Transverse colon (tissue), 4 donors: ENCODE results near the gene FKBP14. TPM values are rescaled to one million over a fixed set of nuclear protein-coding genes. Genes with fewer than 3 reads are reported as not detected.

Source experiments
- DNase-seq: peaks from one replicate; pipeline ENCODE4 v3.0.0-alpha.2; 2019
- H3K27ac ChIP-seq, 4 donors: fragments of 200-600 bp; sonication (generic); 2 replicates each; pipeline ENCODE4 v1.5.1; 2016 to 2018; ENCODE audit warnings: inconsistent platforms in 4 of 4
- H3K27me3 ChIP-seq: fragments of 200-600 bp; sonication (generic); 2 replicates; pipeline ENCODE4 v1.5.1; 2017; ENCODE audit warnings: inconsistent platforms
- H3K36me3 ChIP-seq, 4 donors: fragments of 200-600 bp; sonication (generic); 2 replicates each; pipeline ENCODE4 v1.5.1; 2017 to 2019; ENCODE audit warnings: inconsistent platforms in 4 of 4
- H3K4me1 ChIP-seq, 4 donors: fragments of 200-600 bp; sonication (generic); 2 replicates each; pipeline ENCODE4 v1.5.1; 2017 to 2020; ENCODE audit warnings: inconsistent platforms in 4 of 4
- H3K4me3 ChIP-seq, 4 donors: fragments of 200-600 bp; sonication (generic); 1 replicate in 1 of 4; 2 replicates in 3 of 4; pipeline versions ENCODE4 v1.5.1 to v1.6.1; 2017 to 2019; ENCODE audit warnings: inconsistent platforms in 4 of 4
- H3K9me3 ChIP-seq, 2 donors: fragments of 200-600 bp; sonication (generic); 2 replicates each; pipeline ENCODE4 v1.5.1; 2017 to 2019; ENCODE audit warnings: inconsistent platforms in 2 of 2
- EP300 ChIP-seq: sonication (generic); formaldehyde crosslinking; IDR thresholded peaks from one replicate; pipeline ENCODE4 v1.6.1; 2017; ENCODE audit warnings: antibody characterized with exemption, low read depth
- POLR2A ChIP-seq: fragments of 450-650 bp; IDR thresholded peaks from one replicate; pipeline ENCODE4 v1.6.1; 2016; ENCODE audit warnings: antibody characterized with exemption, mild to moderate bottlenecking, moderate library complexity
- POLR2AphosphoS5 ChIP-seq, 3 donors: sonication (generic); formaldehyde crosslinking; IDR thresholded peaks; one replicate each; pipeline ENCODE4 v1.6.1; 2016; ENCODE audit warnings: antibody characterized with exemption in 3 of 3
- WGBS, 2 donors: methylation state at CpG; one replicate each; pipeline ENCODE4 v1.1.5; 2018; ENCODE audit warnings: low coverage in 1 of 2; 5-methylcytosine and 5-hydroxymethylcytosine counted together
- in situ Hi-C, 4 donors: fragments of 200-750 bp; cut with MboI; loops; one replicate each; pipeline versions ENCODE4 v1.15.0 to v1.15.1; 2017; ENCODE audit warnings: low sequenced_read_pairs in 3 of 4, low pct_ligation_motif_present in 1 of 4, low pct_unique_long_range_greater_than_20kb in 1 of 4
- intact Hi-C: fragments of 100-400 bp; cut with DNase I; formaldehyde crosslinking; loops from one replicate; pipeline ENCODE4 v1.15.1; 2023; ENCODE audit warnings: low total_unique reads
- total RNA-seq, 4 donors: library from RNA; depleted of rRNA; stranded (reverse); fragments of >200 nt; gene quantifications; one replicate each; pipeline ENCODE4 v1.1.0, GENCODE V29; 2016
- TF ChIP-seq, protein P1 (sequence below), 5 experiments: fragments of 200-600 bp in 3 of 5; fragments of 450-650 bp in 2 of 5; sonication (generic) in 3 of 5; IDR thresholded peaks; 1 replicate in 2 of 5; 2 replicates in 3 of 5; pipeline ENCODE4 v1.5.1; 2016 to 2017; ENCODE audit warnings: antibody characterized with exemption in 5 of 5, inconsistent platforms in 3 of 5, mild to moderate bottlenecking in 2 of 5, moderate library complexity in 1 of 5

Gene FKBP14
- total RNA-seq, 4 donors from 2014 or later = 0.75 to 12.7 (median 9.6) TPM

DNA sequence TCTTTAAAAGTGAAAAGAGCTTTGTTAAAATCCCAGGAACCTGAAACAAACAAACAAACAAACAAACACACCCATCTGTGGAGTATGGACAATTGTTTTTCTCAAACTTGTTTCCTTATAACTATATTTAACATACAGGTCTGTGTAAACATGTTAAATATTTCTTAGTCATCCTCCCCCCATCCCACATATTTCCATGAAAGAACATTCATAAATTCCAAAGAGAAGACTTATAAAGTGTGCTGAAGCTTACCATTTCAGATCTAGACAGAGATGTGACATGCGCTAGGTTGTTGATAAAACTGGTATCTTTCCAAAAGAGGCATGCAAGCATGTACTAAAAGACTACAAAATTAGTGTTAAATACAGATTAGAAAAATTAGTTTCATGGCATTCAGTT, 6.5 kb downstream of the FKBP14 start:
- in situ Hi-C loops = no loop called here

DNA sequence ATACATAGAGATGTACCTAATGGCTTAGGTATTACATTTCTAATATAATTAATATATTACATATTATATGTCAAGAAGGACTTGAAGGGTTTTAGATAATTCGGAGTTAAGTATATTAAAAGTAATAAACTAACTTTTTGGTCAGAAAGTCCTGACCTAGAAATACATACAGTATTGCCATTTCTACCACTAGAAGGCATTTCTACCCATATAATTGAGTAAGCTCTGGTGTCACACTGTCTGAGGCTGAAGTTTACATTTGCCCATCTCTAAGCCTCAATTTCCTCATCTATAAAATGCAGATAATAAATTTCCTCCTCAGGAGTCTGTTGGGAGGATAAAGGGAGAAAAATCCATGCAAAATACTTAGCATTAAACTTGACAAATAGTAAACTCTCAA, 7.1 kb downstream of the FKBP14 start:
- in situ Hi-C loops (no loop called here), intact Hi-C loops (no loop called here)
- Histone ChIP-seq H3K36me3 (peaks cover 0 to 15% (median 2%) of the 10 kb centered on the region in 4 donors), H3K27ac (no peak overlapping the region), H3K4me1 (peaks cover 0 to 16% (median 4%) of the 10 kb centered on the region in 4 donors), H3K4me3 (no peak overlapping the region), H3K27me3 (no peaks in the 10 kb centered on the region), H3K9me3 (no peaks in the 10 kb centered on the region)
- DNase-seq = no peak
- WGBS, 2 donors = 81 to 95% methylated on average over 1 of the region's 1 CpG
- no peak for TF ChIP-seq POLR2A
- TF ChIP-seq, protein P1, sequence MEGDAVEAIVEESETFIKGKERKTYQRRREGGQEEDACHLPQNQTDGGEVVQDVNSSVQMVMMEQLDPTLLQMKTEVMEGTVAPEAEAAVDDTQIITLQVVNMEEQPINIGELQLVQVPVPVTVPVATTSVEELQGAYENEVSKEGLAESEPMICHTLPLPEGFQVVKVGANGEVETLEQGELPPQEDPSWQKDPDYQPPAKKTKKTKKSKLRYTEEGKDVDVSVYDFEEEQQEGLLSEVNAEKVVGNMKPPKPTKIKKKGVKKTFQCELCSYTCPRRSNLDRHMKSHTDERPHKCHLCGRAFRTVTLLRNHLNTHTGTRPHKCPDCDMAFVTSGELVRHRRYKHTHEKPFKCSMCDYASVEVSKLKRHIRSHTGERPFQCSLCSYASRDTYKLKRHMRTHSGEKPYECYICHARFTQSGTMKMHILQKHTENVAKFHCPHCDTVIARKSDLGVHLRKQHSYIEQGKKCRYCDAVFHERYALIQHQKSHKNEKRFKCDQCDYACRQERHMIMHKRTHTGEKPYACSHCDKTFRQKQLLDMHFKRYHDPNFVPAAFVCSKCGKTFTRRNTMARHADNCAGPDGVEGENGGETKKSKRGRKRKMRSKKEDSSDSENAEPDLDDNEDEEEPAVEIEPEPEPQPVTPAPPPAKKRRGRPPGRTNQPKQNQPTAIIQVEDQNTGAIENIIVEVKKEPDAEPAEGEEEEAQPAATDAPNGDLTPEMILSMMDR (IDR thresholded peaks at IDR 0.05) = no peak
- TF ChIP-seq EP300 = no peak
- no peak for TF ChIP-seq POLR2AphosphoS5 (IDR thresholded peaks at IDR 0.05)

More for the DNA sequence above, 6.5 kb downstream of the FKBP14 start:
- no peak overlapping the region for H3K4me3 ChIP-seq
- no peaks in the 10 kb centered on the region for H3K27me3 ChIP-seq
- peaks cover 0 to 10% (median 2%) of the 10 kb centered on the region in 4 donors for H3K36me3 ChIP-seq
- intact Hi-C loops = no loop called here
- 91 to 96% methylated on average over 1 of the region's 1 CpG for WGBS, 2 donors
- no peaks in the 10 kb centered on the region for H3K9me3 ChIP-seq
- DNase-seq = no peak
- peaks cover 0 to 22% (median 9%) of the 10 kb centered on the region in 4 donors for H3K4me1 ChIP-seq
- no peak overlapping the region for H3K27ac ChIP-seq
- TF ChIP-seq EP300 (no peak), POLR2AphosphoS5 (IDR thresholded peaks at IDR 0.05) (no peak), POLR2A (no peak)

DNA sequence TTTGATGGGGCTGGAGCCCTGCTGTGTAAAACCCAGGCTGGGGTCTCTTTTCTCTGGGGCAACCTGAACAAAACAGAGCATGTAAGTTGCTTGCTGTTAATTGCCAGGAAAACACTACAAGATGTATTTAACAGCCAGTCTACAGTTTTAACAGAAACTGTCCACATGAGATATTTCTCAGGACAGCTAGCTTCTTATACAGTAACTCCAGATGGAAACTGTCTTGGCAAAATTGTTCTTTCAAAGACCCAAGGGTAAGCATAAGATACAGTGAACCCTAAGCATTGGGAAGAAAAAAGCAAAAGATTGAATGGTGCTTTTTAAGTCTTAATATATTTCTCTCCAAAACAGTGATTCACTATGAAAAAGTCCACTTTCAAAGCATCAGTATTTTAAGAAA, 8.1 kb downstream of the FKBP14 start:
- H3K4me3 ChIP-seq = no peak overlapping the region
- DNase-seq = no peak

DNA sequence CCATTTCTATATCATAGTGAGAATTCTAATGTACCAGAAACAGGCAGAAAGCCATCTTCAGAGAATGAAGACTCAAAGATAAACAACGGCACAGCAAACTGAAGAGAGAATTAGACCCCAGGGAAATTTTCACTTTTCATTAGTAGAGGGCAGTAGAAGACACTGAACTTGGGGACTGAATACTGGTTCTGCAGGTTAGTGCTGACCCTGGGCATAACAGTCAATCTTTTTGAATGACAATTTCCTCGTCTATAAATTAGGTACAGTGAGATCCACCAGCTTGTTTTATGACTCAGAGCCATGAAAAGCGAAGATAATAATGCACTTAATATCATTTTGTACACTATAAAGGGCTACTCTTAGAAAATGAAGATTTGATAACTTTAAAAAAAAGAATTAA, 13.7 kb downstream of the FKBP14 start:
- no peak for DNase-seq
- no peak overlapping the region for H3K27ac ChIP-seq
- in situ Hi-C loops (no loop called here), intact Hi-C loops (no loop called here)
- H3K36me3 ChIP-seq = peaks cover 0 to 16% (median 0%) of the 10 kb centered on the region in 4 donors
- no peaks in the 10 kb centered on the region for H3K9me3 ChIP-seq
- 68 to 91% methylated on average over 3 of the region's 3 CpGs for WGBS, 2 donors
- H3K4me3 ChIP-seq = no peak overlapping the region
- no peaks in the 10 kb centered on the region for H3K4me1 ChIP-seq
- TF ChIP-seq POLR2A = no peak
- no peak for TF ChIP-seq POLR2AphosphoS5 (IDR thresholded peaks at IDR 0.05)
- TF ChIP-seq EP300 = no peak
- TF ChIP-seq, protein P1 (IDR thresholded peaks at IDR 0.05) = no peak
- no peaks in the 10 kb centered on the region for H3K27me3 ChIP-seq

More for the DNA sequence above, 8.1 kb downstream of the FKBP14 start:
- in situ Hi-C loops (no loop called here), intact Hi-C loops (no loop called here)
- Histone ChIP-seq H3K27ac (no peak overlapping the region), H3K27me3 (no peaks in the 10 kb centered on the region), H3K9me3 (no peaks in the 10 kb centered on the region), H3K4me1 (peaks cover 0 to 11% (median 2%) of the 10 kb centered on the region in 4 donors), H3K36me3 (peaks cover 0 to 23% (median 2%) of the 10 kb centered on the region in 4 donors)
- TF ChIP-seq EP300 (no peak), POLR2AphosphoS5 (IDR thresholded peaks at IDR 0.05) (no peak), POLR2A (no peak)
- TF ChIP-seq, protein P1 (IDR thresholded peaks at IDR 0.05) = no peak

DNA sequence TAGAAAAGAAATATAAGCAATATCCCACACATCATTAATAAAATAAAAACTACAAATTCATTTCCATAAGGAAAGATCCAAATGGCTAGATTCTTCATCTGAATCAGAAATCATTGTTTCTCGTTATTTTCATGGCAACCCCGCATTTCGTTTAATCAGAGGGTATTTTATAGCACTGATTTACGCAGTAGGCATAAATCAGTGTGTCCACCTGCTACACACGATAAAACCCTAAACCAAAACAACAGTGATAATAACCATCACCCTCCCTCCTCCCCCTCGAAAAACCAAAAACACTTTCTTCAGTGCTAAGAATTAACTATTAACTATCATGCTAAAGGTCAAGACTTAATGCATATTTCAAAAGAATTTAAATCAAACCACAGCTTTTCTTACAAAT, 16.5 kb downstream of the FKBP14 start:
- no peaks in the 10 kb centered on the region for H3K9me3 ChIP-seq
- no peaks in the 10 kb centered on the region for H3K4me1 ChIP-seq
- H3K36me3 ChIP-seq = peaks cover 0 to 14% (median 0%) of the 10 kb centered on the region in 4 donors
- no peak overlapping the region for H3K4me3 ChIP-seq
- 82 to 85% methylated on average over 6 of the region's 6 CpGs for WGBS, 2 donors
- H3K27ac ChIP-seq = no peak overlapping the region
- H3K27me3 ChIP-seq = no peaks in the 10 kb centered on the region
- TF ChIP-seq, protein P1 (IDR thresholded peaks at IDR 0.05) = no peak
- TF ChIP-seq POLR2AphosphoS5 (IDR thresholded peaks at IDR 0.05) (no peak), POLR2A (no peak), EP300 (no peak)
- in situ Hi-C loops = no loop called here
- DNase-seq = no peak
- intact Hi-C loops = no loop called here
